Breast epithelium (tissue), 4 donors: ENCODE measurements around the gene EVL. TPM values are rescaled to one million over a fixed set of nuclear protein-coding genes. Genes with fewer than 3 reads are reported as not detected.
A peak's percentile ranks its signal among the peaks of the same experiment; 100 is the strongest.

ENCODE experiments used
- DNase-seq, 2 donors: peaks; one replicate each; pipeline ENCODE4 v3.0.0-alpha.2; 2019; ENCODE audit warnings: low spot score in 2 of 2
- H3K27ac ChIP-seq, 2 donors: fragments of 200-600 bp; sonication (generic) in 1 of 2; one replicate each; pipeline ENCODE4 v1.5.1; 2016 to 2019; ENCODE audit warnings: mild to moderate bottlenecking in 1 of 2
- H3K27me3 ChIP-seq, 2 donors: fragments of 200-600 bp; sonication (generic) in 1 of 2; one replicate each; pipeline versions ENCODE4 v1.5.1 to v1.6.0; 2017 to 2019; ENCODE audit warnings: control low read depth in 1 of 2, mild to moderate bottlenecking in 1 of 2
- H3K36me3 ChIP-seq: fragments of 200-600 bp; one replicate; pipeline ENCODE4 v1.5.1; 2019
- H3K4me1 ChIP-seq, 2 donors: fragments of 200-600 bp; sonication (generic); one replicate each; pipeline ENCODE4 v1.5.1; 2016 to 2019; ENCODE audit warnings: control low read depth in 1 of 2
- H3K4me3 ChIP-seq, 3 donors: fragments of 200-600 bp; sonication (generic); 1 replicate in 2 of 3; 2 replicates in 1 of 3; pipeline ENCODE4 v1.5.1; 2016 to 2019; ENCODE audit warnings: mild to moderate bottlenecking in 3 of 3, moderate library complexity in 2 of 3
- H3K9me3 ChIP-seq, 2 donors: fragments of 200-600 bp; sonication (generic) in 1 of 2; one replicate each; pipeline ENCODE4 v1.5.1; 2016 to 2019; ENCODE audit warnings: control low read depth in 1 of 2
- POLR2A ChIP-seq: fragments of 450-650 bp; IDR thresholded peaks from one replicate; pipeline ENCODE4 v1.6.1; 2016; ENCODE audit warnings: antibody characterized with exemption, mild to moderate bottlenecking, moderate library complexity
- POLR2AphosphoS5 ChIP-seq, 3 donors: sonication (generic); formaldehyde crosslinking; IDR thresholded peaks; one replicate each; pipeline ENCODE4 v1.6.1; 2017; ENCODE audit warnings: antibody characterized with exemption in 3 of 3
- intact Hi-C: fragments of 100-400 bp; cut with DNase I; formaldehyde crosslinking; loops from one replicate; pipeline ENCODE4 v1.15.1; 2023; ENCODE audit warnings: low total_unique reads
- total RNA-seq, 3 donors: library from RNA; depleted of rRNA; stranded (reverse); fragments of >200 nt; gene quantifications; one replicate each; pipeline ENCODE4 v1.1.0, GENCODE V29; 2016
- TF ChIP-seq, protein P1 (sequence below), 3 donors: fragments of 450-650 bp; IDR thresholded peaks; one replicate each; pipeline ENCODE4 v1.5.1; 2016 to 2017; ENCODE audit warnings: antibody characterized with exemption in 3 of 3, mild to moderate bottlenecking in 3 of 3, moderate library complexity in 3 of 3

Gene EVL
- total RNA-seq, 3 donors from 2014 or later, result 50.7 to 116 (median 107) TPM

DNA sequence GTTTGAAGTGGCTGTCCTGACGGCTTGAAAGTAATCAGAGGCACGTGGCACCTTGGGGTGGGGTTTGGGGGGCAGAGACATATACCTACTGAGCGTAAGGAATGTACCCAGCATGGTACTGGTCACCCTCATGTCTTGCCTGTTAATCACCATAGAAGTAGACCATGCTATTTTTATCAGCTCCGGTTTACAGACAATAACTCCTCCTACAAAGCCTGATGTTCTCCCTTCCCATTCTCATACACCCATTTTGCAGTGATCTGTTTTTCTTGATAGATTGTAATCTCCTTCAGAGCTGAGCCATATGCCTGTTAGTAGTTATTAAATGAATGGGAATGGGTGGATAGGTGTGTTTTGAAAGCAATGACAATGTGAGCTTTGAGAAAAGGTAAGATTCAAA lies 10.5 kb downstream of the EVL start:
- TF ChIP-seq, protein P1, sequence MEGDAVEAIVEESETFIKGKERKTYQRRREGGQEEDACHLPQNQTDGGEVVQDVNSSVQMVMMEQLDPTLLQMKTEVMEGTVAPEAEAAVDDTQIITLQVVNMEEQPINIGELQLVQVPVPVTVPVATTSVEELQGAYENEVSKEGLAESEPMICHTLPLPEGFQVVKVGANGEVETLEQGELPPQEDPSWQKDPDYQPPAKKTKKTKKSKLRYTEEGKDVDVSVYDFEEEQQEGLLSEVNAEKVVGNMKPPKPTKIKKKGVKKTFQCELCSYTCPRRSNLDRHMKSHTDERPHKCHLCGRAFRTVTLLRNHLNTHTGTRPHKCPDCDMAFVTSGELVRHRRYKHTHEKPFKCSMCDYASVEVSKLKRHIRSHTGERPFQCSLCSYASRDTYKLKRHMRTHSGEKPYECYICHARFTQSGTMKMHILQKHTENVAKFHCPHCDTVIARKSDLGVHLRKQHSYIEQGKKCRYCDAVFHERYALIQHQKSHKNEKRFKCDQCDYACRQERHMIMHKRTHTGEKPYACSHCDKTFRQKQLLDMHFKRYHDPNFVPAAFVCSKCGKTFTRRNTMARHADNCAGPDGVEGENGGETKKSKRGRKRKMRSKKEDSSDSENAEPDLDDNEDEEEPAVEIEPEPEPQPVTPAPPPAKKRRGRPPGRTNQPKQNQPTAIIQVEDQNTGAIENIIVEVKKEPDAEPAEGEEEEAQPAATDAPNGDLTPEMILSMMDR (IDR thresholded peaks at IDR 0.05), result no peak
- TF ChIP-seq POLR2A (no peak), POLR2AphosphoS5 (IDR thresholded peaks at IDR 0.05) (no peak)
- Histone ChIP-seq H3K4me1 (peaks cover 9 to 19% of the 10 kb centered on the region in 2 donors), H3K9me3 (no peaks in the 10 kb centered on the region), H3K36me3 (no peaks in the 10 kb centered on the region), H3K27ac (peak overlapping the region; percentile 80 to 90), H3K27me3 (no peaks in the 10 kb centered on the region), H3K4me3 (no peak overlapping the region)
- intact Hi-C loops, result no loop called here
- DNase-seq, result no peak

- no peak for DNase-seq
- TF ChIP-seq, protein P1 (IDR thresholded peaks at IDR 0.05), result peak in 1 of 3 donors; percentile 12
- TF ChIP-seq POLR2A (no peak), POLR2AphosphoS5 (IDR thresholded peaks at IDR 0.05) (no peak)
- intact Hi-C loops, result no loop called here
- H3K4me3 ChIP-seq, result no peak overlapping the region
- no peaks in the 10 kb centered on the region for H3K27me3 ChIP-seq
- H3K4me1 ChIP-seq, result peaks cover 9 to 19% of the 10 kb centered on the region in 2 donors
- H3K9me3 ChIP-seq, result no peaks in the 10 kb centered on the region
- H3K36me3 ChIP-seq, result no peaks in the 10 kb centered on the region
- H3K27ac ChIP-seq, result peak overlapping the region; percentile 76 to 80
Observed at GRCh38 chr14:100076133-100076532, 10.9 kb downstream of the EVL start.

- H3K9me3 ChIP-seq, result no peaks in the 10 kb centered on the region
- no peaks in the 10 kb centered on the region for H3K27me3 ChIP-seq
- intact Hi-C loops, result no loop called here
- DNase-seq, result no peak
- H3K4me1 ChIP-seq, result peaks cover 9 to 19% of the 10 kb centered on the region in 2 donors
- H3K4me3 ChIP-seq, result no peak overlapping the region
- no peaks in the 10 kb centered on the region for H3K36me3 ChIP-seq
- TF ChIP-seq POLR2A (no peak), POLR2AphosphoS5 (IDR thresholded peaks at IDR 0.05) (peak in 2 of 3 donors; percentile 38 to 46)
- TF ChIP-seq, protein P1 (IDR thresholded peaks at IDR 0.05), result no peak
- H3K27ac ChIP-seq, result peak overlapping the region; percentile 76 to 80
Observed at GRCh38 chr14:100076606-100077005, 11.4 kb downstream of the EVL start.

GRCh38 chr14:100077441-100077840 lies 12.2 kb downstream of the EVL start:
- no peak for DNase-seq
- Histone ChIP-seq H3K9me3 (no peaks in the 10 kb centered on the region), H3K36me3 (no peaks in the 10 kb centered on the region), H3K4me3 (no peak overlapping the region), H3K4me1 (peaks cover 9 to 19% of the 10 kb centered on the region in 2 donors), H3K27ac (peak overlapping the region in 1 of 2 donors; percentile 35), H3K27me3 (no peaks in the 10 kb centered on the region)
- TF ChIP-seq POLR2AphosphoS5 (IDR thresholded peaks at IDR 0.05), result no peak
- TF ChIP-seq, protein P1 (IDR thresholded peaks at IDR 0.05), result no peak
- TF ChIP-seq POLR2A, result no peak
- intact Hi-C loops, result no loop called here

GRCh38 chr14:100078216-100078803 lies 13.1 kb downstream of the EVL start:
- Histone ChIP-seq H3K4me1 (peaks cover 8 to 19% of the 10 kb centered on the region in 2 donors), H3K36me3 (no peaks in the 10 kb centered on the region), H3K27me3 (no peaks in the 10 kb centered on the region), H3K4me3 (no peak overlapping the region), H3K9me3 (no peaks in the 10 kb centered on the region), H3K27ac (peak overlapping the region; percentile 42 to 75)
- DNase-seq, result no peak
- TF ChIP-seq POLR2A, result no peak
- TF ChIP-seq, protein P1 (IDR thresholded peaks at IDR 0.05), result no peak
- no peak for TF ChIP-seq POLR2AphosphoS5 (IDR thresholded peaks at IDR 0.05)
- intact Hi-C loops, result no loop called here
